Superior temporal gyrus (tissue), 1 donor: ENCODE results near the gene NOTCH3.

ENCODE experiments used
- DNase-seq: peaks from one replicate; pipeline ENCODE4 v3.0.0-alpha.2; 2016; ENCODE audit errors: extremely low spot score

The NOTCH3 gene

GRCh38 chr19:15123031-15123890 lies 77.5 kb downstream of the NOTCH3 start:
- DNase-seq = no peak

- DNase-seq = no peak
These were observed 78.3 kb downstream of the NOTCH3 start for GRCh38 chr19:15122331-15123030.

GRCh38 chr19:15120135-15121026 lies 80.4 kb downstream of the NOTCH3 start:
- no peak for DNase-seq

- DNase-seq = no peak
These were observed 81.9 kb downstream of the NOTCH3 start for GRCh38 chr19:15118789-15119494.

- no peak for DNase-seq
These were observed 82.5 kb downstream of the NOTCH3 start for GRCh38 chr19:15118248-15118647.

GRCh38 chr19:15116856-15117255 lies 83.9 kb downstream of the NOTCH3 start:
- no peak for DNase-seq

GRCh38 chr19:15115762-15116615 lies 84.8 kb downstream of the NOTCH3 start:
- DNase-seq = no peak

- DNase-seq = peak; percentile 13
These were observed 85.7 kb downstream of the NOTCH3 start for GRCh38 chr19:15115080-15115479.

GRCh38 chr19:15114153-15114540 lies 86.6 kb downstream of the NOTCH3 start:
- no peak for DNase-seq

- no peak for DNase-seq
These were observed 87.3 kb downstream of the NOTCH3 start for GRCh38 chr19:15113245-15114152.

GRCh38 chr19:15112385-15112784 lies 88.4 kb downstream of the NOTCH3 start:
- no peak for DNase-seq

- DNase-seq = no peak
These were observed 89.0 kb downstream of the NOTCH3 start for GRCh38 chr19:15111758-15112157.

GRCh38 chr19:15110418-15110815 lies 90.4 kb downstream of the NOTCH3 start:
- no peak for DNase-seq

- no peak for DNase-seq
These were observed 90.9 kb downstream of the NOTCH3 start for GRCh38 chr19:15109768-15110417.
